GM21825 (cell line): ENCODE results near the gene MED27.

ENCODE experiments used
- ATAC-seq: cut with Tn5 transposase; IDR thresholded peaks from one replicate; pipeline ENCODE4 v1.9.1; 2021; ENCODE audit warnings: mild to moderate bottlenecking, moderate library complexity; ENCODE audit not compliant: unreplicated experiment

MED27 gene

GRCh38 chr9:131976157-131977108, 103.2 kb downstream of the MED27 start:
- ATAC-seq: no peak

GRCh38 chr9:131972889-131973288, 106.8 kb downstream of the MED27 start:
- ATAC-seq: no peak

- no peak for ATAC-seq
Measured at GRCh38 chr9:131971482-131972074, 108.1 kb downstream of the MED27 start.

- ATAC-seq: no peak
Measured at GRCh38 chr9:131969469-131969989, 110.1 kb downstream of the MED27 start.

GRCh38 chr9:131968632-131969031, 111.0 kb downstream of the MED27 start:
- no peak for ATAC-seq

GRCh38 chr9:131965841-131966240, 113.8 kb downstream of the MED27 start:
- no peak for ATAC-seq

GRCh38 chr9:131965103-131965502, 114.6 kb downstream of the MED27 start:
- no peak for ATAC-seq

GRCh38 chr9:131963072-131964030, 116.3 kb downstream of the MED27 start:
- ATAC-seq: no peak

- ATAC-seq: no peak
Measured at GRCh38 chr9:131961496-131961880, 118.2 kb downstream of the MED27 start.

- ATAC-seq: no peak
Measured at GRCh38 chr9:131960851-131961495, 118.7 kb downstream of the MED27 start.

GRCh38 chr9:131960311-131960710, 119.4 kb downstream of the MED27 start:
- no peak for ATAC-seq

GRCh38 chr9:131959887-131960286, 119.8 kb downstream of the MED27 start:
- ATAC-seq: no peak

- no peak for ATAC-seq
Measured at GRCh38 chr9:131959056-131959455, 120.6 kb downstream of the MED27 start.

- ATAC-seq: no peak
Measured at GRCh38 chr9:131954299-131954698, 125.4 kb downstream of the MED27 start.

GRCh38 chr9:131951905-131952304, 127.8 kb downstream of the MED27 start:
- ATAC-seq: no peak

- no peak for ATAC-seq
Measured at GRCh38 chr9:131951155-131951554, 128.5 kb downstream of the MED27 start.

GRCh38 chr9:131950487-131950886, 129.2 kb downstream of the MED27 start:
- ATAC-seq: no peak

- no peak for ATAC-seq
Measured at GRCh38 chr9:131946180-131946579, 133.5 kb downstream of the MED27 start.

- ATAC-seq: no peak
Measured at GRCh38 chr9:131943351-131943841, 136.3 kb downstream of the MED27 start.

- no peak for ATAC-seq
Measured at GRCh38 chr9:131942146-131942720, 137.4 kb downstream of the MED27 start.
